MM.1S (cell line): ENCODE data around the gene PXYLP1.

ENCODE experiments used
- EZH2 ChIP-seq: fragments of 300-600 bp; sonication (generic); optimal IDR thresholded peaks from 2 replicates; pipeline ENCODE3; 2017; ENCODE audit warnings: low read depth, mild to moderate bottlenecking, antibody characterized with exemption, low read length, mixed read lengths
- EZH2phosphoT487 ChIP-seq: fragments of 300-600 bp; sonication (generic); IDR thresholded peaks from 2 replicates; pipeline ENCODE4 v1.6.1; 2018; ENCODE audit warnings: antibody characterized with exemption, low read length
- TF ChIP-seq, protein P1 (sequence below): fragments of 300-600 bp; sonication (generic); IDR thresholded peaks from 2 replicates; pipeline ENCODE4 v1.5.1; 2016; ENCODE audit warnings: antibody characterized with exemption, low read length, mixed read lengths

DNA sequence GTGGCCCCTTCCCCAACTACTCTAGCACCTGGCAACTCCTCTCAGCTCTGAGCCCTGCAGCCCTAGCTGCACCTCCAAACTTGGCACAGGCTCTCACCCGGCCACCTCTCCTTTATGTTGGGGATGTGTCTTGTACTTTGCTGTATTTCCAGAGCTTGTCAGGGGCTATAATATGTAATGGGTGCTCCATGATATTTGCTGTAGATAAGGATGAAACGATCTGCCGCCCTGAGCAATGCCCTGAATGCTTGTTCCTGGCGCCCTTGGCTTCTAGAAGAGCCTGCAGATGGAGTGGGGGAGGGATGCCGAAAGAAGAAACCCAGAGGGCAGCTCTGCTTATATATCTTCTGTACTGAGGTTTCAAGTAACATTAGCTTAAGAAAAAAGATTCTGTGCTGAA lies 100.8 kb downstream of the PXYLP1 start:
- TF ChIP-seq EZH2 (no peak), EZH2phosphoT487 (no peak)
- TF ChIP-seq, protein P1, sequence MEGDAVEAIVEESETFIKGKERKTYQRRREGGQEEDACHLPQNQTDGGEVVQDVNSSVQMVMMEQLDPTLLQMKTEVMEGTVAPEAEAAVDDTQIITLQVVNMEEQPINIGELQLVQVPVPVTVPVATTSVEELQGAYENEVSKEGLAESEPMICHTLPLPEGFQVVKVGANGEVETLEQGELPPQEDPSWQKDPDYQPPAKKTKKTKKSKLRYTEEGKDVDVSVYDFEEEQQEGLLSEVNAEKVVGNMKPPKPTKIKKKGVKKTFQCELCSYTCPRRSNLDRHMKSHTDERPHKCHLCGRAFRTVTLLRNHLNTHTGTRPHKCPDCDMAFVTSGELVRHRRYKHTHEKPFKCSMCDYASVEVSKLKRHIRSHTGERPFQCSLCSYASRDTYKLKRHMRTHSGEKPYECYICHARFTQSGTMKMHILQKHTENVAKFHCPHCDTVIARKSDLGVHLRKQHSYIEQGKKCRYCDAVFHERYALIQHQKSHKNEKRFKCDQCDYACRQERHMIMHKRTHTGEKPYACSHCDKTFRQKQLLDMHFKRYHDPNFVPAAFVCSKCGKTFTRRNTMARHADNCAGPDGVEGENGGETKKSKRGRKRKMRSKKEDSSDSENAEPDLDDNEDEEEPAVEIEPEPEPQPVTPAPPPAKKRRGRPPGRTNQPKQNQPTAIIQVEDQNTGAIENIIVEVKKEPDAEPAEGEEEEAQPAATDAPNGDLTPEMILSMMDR = no peak
